ENCODE data around the gene TMEM132C.

GRCh38 chr12:128339631-128340030 is 72.7 kb downstream of the TMEM132C start:
- TF ChIP-seq EZH2phosphoT487 (IDR thresholded peaks at IDR 0.05; ENCODE audit: low read depth, severe bottlenecking, unreplicated experiment) (no peak), CTCF (IDR thresholded peaks at IDR 0.05; ENCODE audit: poor library complexity) (no peak)
